HepG2 (cell line): ENCODE data around the gene URGCP. TPM values are rescaled to one million over a fixed set of nuclear protein-coding genes. Genes with fewer than 3 reads are reported as not detected.

Experiments used
- CBX5 ChIP-seq: sonication (generic); formaldehyde crosslinking; IDR thresholded peaks from 2 replicates; pipeline ENCODE4 v1.4.0; 2020; ENCODE audit warnings: missing genetic modification reagents, borderline replicate concordance
- GPN1 ChIP-seq: sonication (generic); formaldehyde crosslinking; IDR thresholded peaks from 2 replicates; pipeline ENCODE4 v1.5.1; 2020; ENCODE audit warnings: missing genetic modification reagents, borderline replicate concordance
- JARID2 ChIP-seq: sonication (generic); formaldehyde crosslinking; IDR thresholded peaks from 2 replicates; pipeline ENCODE4 v1.8.1; 2023; ENCODE audit warnings: missing genetic modification reagents, inconsistent platforms; ENCODE audit not compliant: insufficient replicate concordance
- MAFK ChIP-seq, 2 experiments: IDR thresholded peaks in 1 of 2; conservative IDR thresholded peaks in 1 of 2; 2 replicates each; pipeline ENCODE4 v1.6.1; 2011; ENCODE audit warnings: improper control_type of control experiment in 2 of 2, low read length in 2 of 2
- MLLT10 ChIP-seq: sonication (generic); formaldehyde crosslinking; IDR thresholded peaks from 2 replicates; pipeline ENCODE4 v1.4.0; 2020; ENCODE audit warnings: missing genetic modification reagents
- MYC ChIP-seq: sonication (generic); formaldehyde crosslinking; IDR thresholded peaks from 2 replicates; pipeline ENCODE4 v1.9.0; 2021; ENCODE audit warnings: missing genetic modification reagents, borderline replicate concordance
- PHF20 ChIP-seq: sonication (generic); formaldehyde crosslinking; IDR thresholded peaks from 2 replicates; pipeline ENCODE4 v1.5.0; 2020; ENCODE audit warnings: mild to moderate bottlenecking, missing genetic modification reagents
- RERE ChIP-seq: IDR thresholded peaks from 2 replicates; pipeline ENCODE4 v1.6.1; 2016; ENCODE audit warnings: low read depth, missing genetic modification reagents, missing compliant biosample characterization
- RFX3 ChIP-seq: IDR thresholded peaks from 2 replicates; pipeline ENCODE4 v1.6.1; 2016; ENCODE audit warnings: missing biosample characterization, missing genetic modification reagents
- SOX5 ChIP-seq: IDR thresholded peaks from 2 replicates; pipeline ENCODE4 v1.6.1; 2016; ENCODE audit warnings: borderline replicate concordance
- SP4 ChIP-seq: sonication (generic); formaldehyde crosslinking; IDR thresholded peaks from 2 replicates; pipeline ENCODE4 v1.8.1; 2023; ENCODE audit warnings: mild to moderate bottlenecking, missing genetic modification reagents
- ZFP36L2 ChIP-seq: sonication (generic); formaldehyde crosslinking; IDR thresholded peaks from 2 replicates; pipeline ENCODE4 v1.4.0; 2020; ENCODE audit warnings: missing genetic modification reagents
- ZFYVE20 ChIP-seq: sonication (generic); formaldehyde crosslinking; IDR thresholded peaks from 2 replicates; pipeline ENCODE4 v1.8.0; 2023; ENCODE audit warnings: low read depth, mild to moderate bottlenecking, moderate library complexity, missing genetic modification reagents, borderline replicate concordance
- ZMAT5 ChIP-seq: sonication (generic); formaldehyde crosslinking; IDR thresholded peaks from 2 replicates; pipeline ENCODE4 v1.5.0; 2020; ENCODE audit warnings: mild to moderate bottlenecking, low read depth, missing genetic modification reagents, borderline replicate concordance
- ZNF18 ChIP-seq: sonication (generic); formaldehyde crosslinking; IDR thresholded peaks from 2 replicates; pipeline ENCODE4 v1.8.0; 2022; ENCODE audit warnings: mild to moderate bottlenecking, missing genetic modification reagents; ENCODE audit not compliant: insufficient replicate concordance
- ZNF224 ChIP-seq: sonication (generic); formaldehyde crosslinking; IDR thresholded peaks from 2 replicates; pipeline ENCODE4 v1.5.0; 2020; ENCODE audit warnings: mild to moderate bottlenecking, missing genetic modification reagents
- ZNF362 ChIP-seq: sonication (generic); formaldehyde crosslinking; IDR thresholded peaks from 2 replicates; pipeline ENCODE4 v1.4.0; 2020; ENCODE audit warnings: missing genetic modification reagents, mild to moderate bottlenecking, borderline replicate concordance
- ZNF430 ChIP-seq: sonication (generic); formaldehyde crosslinking; IDR thresholded peaks from 2 replicates; pipeline ENCODE4 v1.9.0; 2021; ENCODE audit warnings: mild to moderate bottlenecking, missing genetic modification reagents
- ZNF644 ChIP-seq: IDR thresholded peaks from 2 replicates; pipeline ENCODE4 v1.6.1; 2016; ENCODE audit warnings: low read depth
- ZNF746 ChIP-seq: sonication (generic); formaldehyde crosslinking; IDR thresholded peaks from 2 replicates; pipeline ENCODE4 v1.8.0; 2022; ENCODE audit warnings: mild to moderate bottlenecking, missing genetic modification reagents
- polyA plus RNA-seq, 8 experiments: library from polyadenylated mRNA; depleted of rRNA in 3 of 8; stranded (reverse) in 7 of 8; unstranded in 1 of 8; fragments of >200 nt; fragmentation: Illumina TruSeq in 4 of 8; extraction: Trizol in 4 of 8; gene quantifications; 2 replicates each; pipeline versions ENCODE4 v1.2.1 to v1.2.3, GENCODE V29; 2011 to 2016; ENCODE audit warnings: low read depth in 4 of 8, missing spikeins in 1 of 8, mixed read lengths in 1 of 8; ENCODE audit not compliant: insufficient read depth in 1 of 8
- total RNA-seq, 5 experiments: library from RNA; depleted of rRNA; stranded (reverse); fragments of >200 nt; fragmentation: Illumina TruSeq; extraction: Trizol; gene quantifications; 2 replicates each; pipeline ENCODE4 v1.2.3, GENCODE V29; 2016; ENCODE audit warnings: low read depth in 1 of 5

Gene URGCP
- total and polyA plus RNA-seq, 2 of the 13 experiments (the other 11 are each of a cell fraction or from before 2014, with no cell fraction given) = 22.3 to 25.8 TPM

GRCh38 chr7:43838201-43838658, 68.2 kb downstream of the URGCP start (continued):
- TF ChIP-seq ZNF362 (CRISPR knock-in tag) (0 out of 2 replicates have a peak, but pooled peaks have one; percentile 27), ZNF746 (CRISPR knock-in tag) (0 out of 2 replicates have a peak, but pooled peaks have one; percentile 19), CBX5 (CRISPR knock-in tag) (no peak), GPN1 (CRISPR knock-in tag) (no peak), ZNF430 (CRISPR knock-in tag) (no peak), JARID2 (CRISPR knock-in tag) (no peak), ZFP36L2 (CRISPR knock-in tag) (no peak), ZMAT5 (CRISPR knock-in tag) (no peak), MLLT10 (CRISPR knock-in tag) (no peak), SP4 (CRISPR knock-in tag) (0 out of 2 replicates have a peak, but pooled peaks have one; percentile 53), RERE (no peak), ZNF18 (CRISPR knock-in tag) (no peak), RFX3 (CRISPR knock-in tag) (no peak), ZNF224 (CRISPR knock-in tag) (no peak), ZNF644 (CRISPR knock-in tag) (no peak), SOX5 (CRISPR knock-in tag) (no peak), MAFK (conservative IDR thresholded peaks at IDR 0.05 in 1 of 2, IDR thresholded peaks at IDR 0.05 in 1 of 2; ENCODE audit: low read length in 2 of 2) (no peak), PHF20 (CRISPR knock-in tag) (no peak), ZFYVE20 (CRISPR knock-in tag) (no peak), MYC (CRISPR knock-in tag) (peak; percentile 21; the same call in 1 of the 2 replicates)
